SJCRH30 (cell line): ENCODE results near the gene TCERG1L. TPM values are rescaled to one million over a fixed set of nuclear protein-coding genes. Genes with fewer than 3 reads are reported as not detected.

ENCODE experiments used
- DNase-seq, 2 experiments: peaks; one replicate each; pipeline ENCODE4 v3.0.0-alpha.2; 2015 to 2020
- H3K27ac ChIP-seq: fragments of 250-450 bp; sonication (Bioruptor Pico); 2 replicates; pipeline ENCODE4 v1.5.1; 2020; ENCODE audit warnings: mild to moderate bottlenecking, moderate library complexity
- H3K27me3 ChIP-seq: fragments of 250-450 bp; sonication (Bioruptor Pico); 2 replicates; pipeline ENCODE4 v1.5.1; 2020; ENCODE audit warnings: mild to moderate bottlenecking, moderate library complexity
- H3K36me3 ChIP-seq: fragments of 250-450 bp; sonication (Bioruptor Pico); 2 replicates; pipeline ENCODE4 v1.5.1; 2020; ENCODE audit warnings: mild to moderate bottlenecking, moderate library complexity
- H3K4me1 ChIP-seq: fragments of 250-450 bp; sonication (Bioruptor Pico); 2 replicates; pipeline ENCODE4 v1.5.1; 2020; ENCODE audit warnings: mild to moderate bottlenecking, moderate library complexity
- H3K4me3 ChIP-seq: fragments of 250-450 bp; sonication (Bioruptor Pico); 2 replicates; pipeline ENCODE4 v1.5.1; 2020; ENCODE audit warnings: mild to moderate bottlenecking, moderate library complexity
- H3K9me3 ChIP-seq: fragments of 250-450 bp; sonication (Bioruptor Pico); replicated peaks from 2 replicates; pipeline ENCODE4 v1.5.1; 2020; ENCODE audit warnings: mild to moderate bottlenecking, moderate library complexity
- total RNA-seq: library from RNA; depleted of rRNA; stranded (reverse); fragments of >200 nt; shearing (Covaris generic); gene quantifications from 2 replicates; pipeline ENCODE4 v1.2.3, GENCODE V29; 2014

TCERG1L gene
- total RNA-seq, 1 experiment from 2014 or later = not detected

GRCh38 chr10:131270461-131271190 is 40.9 kb downstream of the TCERG1L start:
- Histone ChIP-seq H3K36me3 (no peaks in the 10 kb centered on the region), H3K27me3 (no peaks in the 10 kb centered on the region), H3K4me3 (no peak overlapping the region), H3K4me1 (no peaks in the 10 kb centered on the region), H3K9me3 (no peaks in the 10 kb centered on the region), H3K27ac (no peak overlapping the region)
- DNase-seq = no peak

- H3K9me3 ChIP-seq = no peaks in the 10 kb centered on the region
- no peaks in the 10 kb centered on the region for H3K4me1 ChIP-seq
- peak in 1 of 2 experiments; percentile 0 for DNase-seq
- no peak overlapping the region for H3K4me3 ChIP-seq
- H3K27ac ChIP-seq = no peak overlapping the region
- H3K36me3 ChIP-seq = no peaks in the 10 kb centered on the region
- H3K27me3 ChIP-seq = no peaks in the 10 kb centered on the region
These were observed 41.6 kb downstream of the TCERG1L start for GRCh38 chr10:131269776-131270460.

GRCh38 chr10:131267814-131268095 is 43.8 kb downstream of the TCERG1L start:
- no peaks in the 10 kb centered on the region for H3K4me1 ChIP-seq
- H3K4me3 ChIP-seq = no peak overlapping the region
- no peak overlapping the region for H3K27ac ChIP-seq
- no peaks in the 10 kb centered on the region for H3K9me3 ChIP-seq
- H3K36me3 ChIP-seq = no peaks in the 10 kb centered on the region
- H3K27me3 ChIP-seq = no peaks in the 10 kb centered on the region
- DNase-seq = no peak

GRCh38 chr10:131266936-131267813 is 44.3 kb downstream of the TCERG1L start:
- no peaks in the 10 kb centered on the region for H3K9me3 ChIP-seq

GRCh38 chr10:131264110-131264788 is 47.3 kb downstream of the TCERG1L start:
- Histone ChIP-seq H3K27me3 (no peaks in the 10 kb centered on the region), H3K4me1 (no peaks in the 10 kb centered on the region), H3K27ac (no peak overlapping the region), H3K36me3 (no peaks in the 10 kb centered on the region), H3K9me3 (no peaks in the 10 kb centered on the region), H3K4me3 (no peak overlapping the region)
- no peak for DNase-seq

More at GRCh38 chr10:131266936-131267813, 44.3 kb downstream of the TCERG1L start:
- Histone ChIP-seq H3K27ac (no peak overlapping the region), H3K4me3 (no peak overlapping the region), H3K27me3 (no peaks in the 10 kb centered on the region), H3K36me3 (no peaks in the 10 kb centered on the region), H3K4me1 (no peaks in the 10 kb centered on the region)
- DNase-seq = no peak

GRCh38 chr10:131261890-131262475 is 49.5 kb downstream of the TCERG1L start:
- Histone ChIP-seq H3K27ac (no peak overlapping the region), H3K27me3 (no peaks in the 10 kb centered on the region), H3K9me3 (no peaks in the 10 kb centered on the region), H3K36me3 (no peaks in the 10 kb centered on the region), H3K4me3 (no peak overlapping the region), H3K4me1 (no peaks in the 10 kb centered on the region)
- no peak for DNase-seq

- Histone ChIP-seq H3K4me1 (no peaks in the 10 kb centered on the region), H3K4me3 (no peak overlapping the region)
These were observed 50.9 kb downstream of the TCERG1L start for GRCh38 chr10:131260452-131261211.

GRCh38 chr10:131260031-131260430 is 51.5 kb downstream of the TCERG1L start:
- H3K4me1 ChIP-seq = no peaks in the 10 kb centered on the region
- no peak overlapping the region for H3K4me3 ChIP-seq
- no peaks in the 10 kb centered on the region for H3K9me3 ChIP-seq
- no peaks in the 10 kb centered on the region for H3K36me3 ChIP-seq
- DNase-seq = no peak
- no peaks in the 10 kb centered on the region for H3K27me3 ChIP-seq
- H3K27ac ChIP-seq = no peak overlapping the region

More at GRCh38 chr10:131260452-131261211, 50.9 kb downstream of the TCERG1L start:
- Histone ChIP-seq H3K27ac (no peak overlapping the region), H3K9me3 (no peaks in the 10 kb centered on the region), H3K27me3 (no peaks in the 10 kb centered on the region), H3K36me3 (no peaks in the 10 kb centered on the region)
- DNase-seq = no peak

- no peak overlapping the region for H3K27ac ChIP-seq
- H3K27me3 ChIP-seq = no peaks in the 10 kb centered on the region
- DNase-seq = no peak
- H3K36me3 ChIP-seq = no peaks in the 10 kb centered on the region
- no peaks in the 10 kb centered on the region for H3K4me1 ChIP-seq
- no peaks in the 10 kb centered on the region for H3K9me3 ChIP-seq
- no peak overlapping the region for H3K4me3 ChIP-seq
These were observed 52.0 kb downstream of the TCERG1L start for GRCh38 chr10:131259535-131259934.

- Histone ChIP-seq H3K9me3 (no peaks in the 10 kb centered on the region), H3K36me3 (no peaks in the 10 kb centered on the region), H3K27me3 (no peaks in the 10 kb centered on the region), H3K27ac (no peak overlapping the region), H3K4me3 (no peak overlapping the region), H3K4me1 (no peaks in the 10 kb centered on the region)
- no peak for DNase-seq
These were observed 53.3 kb downstream of the TCERG1L start for GRCh38 chr10:131258256-131258655.

GRCh38 chr10:131257027-131257426 is 54.5 kb downstream of the TCERG1L start:
- Histone ChIP-seq H3K27me3 (no peaks in the 10 kb centered on the region), H3K27ac (no peak overlapping the region), H3K36me3 (no peaks in the 10 kb centered on the region), H3K4me3 (no peak overlapping the region), H3K9me3 (no peaks in the 10 kb centered on the region), H3K4me1 (no peaks in the 10 kb centered on the region)
- no peak for DNase-seq

- Histone ChIP-seq H3K4me3 (no peak overlapping the region), H3K9me3 (no peaks in the 10 kb centered on the region), H3K4me1 (no peaks in the 10 kb centered on the region), H3K27me3 (no peaks in the 10 kb centered on the region), H3K36me3 (no peaks in the 10 kb centered on the region), H3K27ac (no peak overlapping the region)
- DNase-seq = no peak
These were observed 56.7 kb downstream of the TCERG1L start for GRCh38 chr10:131254859-131255252.

GRCh38 chr10:131253931-131254858 is 57.3 kb downstream of the TCERG1L start:
- DNase-seq = no peak
- Histone ChIP-seq H3K27ac (no peak overlapping the region), H3K4me3 (no peak overlapping the region), H3K36me3 (no peaks in the 10 kb centered on the region), H3K4me1 (no peaks in the 10 kb centered on the region), H3K27me3 (no peaks in the 10 kb centered on the region), H3K9me3 (no peaks in the 10 kb centered on the region)
